Measurements from ENCODE around the gene CAPN1.

GRCh38 chr11:65186701-65187100 is 5.0 kb downstream of the CAPN1 start:
- TF ChIP-seq CBX8 (IDR thresholded peaks at IDR 0.05) (no peak), CHD2 (IDR thresholded peaks at IDR 0.05; ENCODE audit: low read length, partially characterized antibody) (no peak), JUNB (IDR thresholded peaks at IDR 0.05) (no peak), CTCF (IDR thresholded peaks at IDR 0.05) (no peak), POLR2A (IDR thresholded peaks at IDR 0.05; ENCODE audit: low read length) (no peak), FOXS1 (CRISPR knock-in tag; IDR thresholded peaks at IDR 0.05) (no peak), SMC3 (IDR thresholded peaks at IDR 0.05) (no peak), USF2 (IDR thresholded peaks at IDR 0.05) (no peak), TP53 (CRISPR knock-in tag; IDR thresholded peaks at IDR 0.05) (no peak), MAFK (IDR thresholded peaks at IDR 0.05; ENCODE audit: partially characterized antibody) (no peak), KDM1A (IDR thresholded peaks at IDR 0.05; ENCODE audit: low read depth) (no peak), CHD4 (IDR thresholded peaks at IDR 0.05; ENCODE audit: borderline replicate concordance) (no peak)

All from A549 (cell line).